Astrocyte (in vitro differentiated cells and primary cell): Measurements from ENCODE around the gene KCNA2. TPM values are rescaled to one million over a fixed set of nuclear protein-coding genes. Genes with fewer than 3 reads are reported as not detected.

ENCODE experiments used
- DNase-seq: peaks from one replicate; pipeline ENCODE4 v3.0.0-alpha.2; 2010; ENCODE audit warnings: low read depth
- FAIRE-seq: peaks from 2 replicates; lab custom pipeline; 2011; peaks lifted over from hg19 to GRCh38; lab: Jason Lieb, UNC
- H2AFZ ChIP-seq: 2 replicates; pipeline ENCODE4 v1.6.0; 2012; ENCODE audit warnings: low read depth, low read length, inconsistent platforms
- H3K27ac ChIP-seq: 2 replicates; pipeline ENCODE4 v1.5.1; 2011; ENCODE audit warnings: low read depth, low read length, inconsistent platforms
- H3K27me3 ChIP-seq: 2 replicates; pipeline ENCODE4 v1.6.0; 2011; ENCODE audit warnings: low read length, inconsistent platforms; ENCODE audit not compliant: insufficient read depth
- H3K36me3 ChIP-seq: 2 replicates; pipeline ENCODE4 v1.5.1; 2011; ENCODE audit warnings: low read length, inconsistent platforms; ENCODE audit not compliant: insufficient read depth
- H3K4me1 ChIP-seq: 2 replicates; pipeline ENCODE4 v1.5.1; 2011; ENCODE audit warnings: low read length, inconsistent platforms; ENCODE audit not compliant: insufficient read depth
- H3K4me2 ChIP-seq: 2 replicates; pipeline ENCODE4 v1.6.0; 2012; ENCODE audit warnings: low read length, inconsistent platforms
- H3K4me3 ChIP-seq: 2 replicates; pipeline ENCODE4 v1.5.1; 2011; ENCODE audit warnings: low read depth, mild to moderate bottlenecking, low read length, inconsistent platforms; ENCODE audit not compliant: insufficient read depth
- H3K79me2 ChIP-seq: 2 replicates; pipeline ENCODE4 v1.6.0; 2012; ENCODE audit warnings: mild to moderate bottlenecking, low read length, inconsistent platforms; ENCODE audit not compliant: insufficient read depth
- H3K9ac ChIP-seq: 2 replicates; pipeline ENCODE4 v1.6.0; 2012; ENCODE audit warnings: mild to moderate bottlenecking, low read length, inconsistent platforms
- H3K9me3 ChIP-seq: 2 replicates; pipeline ENCODE4 v1.5.1; 2012; ENCODE audit warnings: low read depth, mild to moderate bottlenecking, low read length, inconsistent platforms; ENCODE audit not compliant: insufficient read depth
- H4K20me1 ChIP-seq: 2 replicates; pipeline ENCODE4 v1.6.0; 2012; ENCODE audit warnings: low read length, inconsistent platforms; ENCODE audit not compliant: insufficient read depth
- H3K27ac Mint-ChIP-seq: one replicate; pipeline ENCODE4 v1.8.0; 2021; ENCODE audit warnings: mild to moderate bottlenecking, mixed read lengths; ENCODE audit not compliant: unreplicated experiment
- H3K27me3 Mint-ChIP-seq: one replicate; pipeline ENCODE4 v1.8.0; 2021; ENCODE audit warnings: low read depth, mixed read lengths; ENCODE audit not compliant: unreplicated experiment
- H3K36me3 Mint-ChIP-seq: one replicate; pipeline ENCODE4 v1.8.0; 2021; ENCODE audit warnings: low read depth, mixed read lengths; ENCODE audit not compliant: unreplicated experiment
- H3K4me1 Mint-ChIP-seq: one replicate; pipeline ENCODE4 v1.8.0; 2021; ENCODE audit warnings: low read depth, mixed read lengths; ENCODE audit not compliant: unreplicated experiment
- H3K4me3 Mint-ChIP-seq: one replicate; pipeline ENCODE4 v1.8.0; 2021; ENCODE audit warnings: mild to moderate bottlenecking, moderate library complexity, mixed read lengths; ENCODE audit not compliant: unreplicated experiment
- H3K9me3 Mint-ChIP-seq: one replicate; pipeline ENCODE4 v1.8.0; 2021; ENCODE audit warnings: mild to moderate bottlenecking, mixed read lengths; ENCODE audit not compliant: unreplicated experiment
- EZH2 ChIP-seq: IDR thresholded peaks from 2 replicates; pipeline ENCODE4 v1.6.1; 2012; ENCODE audit warnings: mild to moderate bottlenecking, low read length, inconsistent platforms; ENCODE audit not compliant: insufficient read depth
- total RNA-seq: library from RNA; stranded (reverse); gene quantifications from 2 replicates; pipeline ENCODE4 v1.2.1, GENCODE V29; 2021
- TF ChIP-seq, protein P1 (sequence below): IDR thresholded peaks from 2 replicates; pipeline ENCODE4 v1.5.1; 2011; ENCODE audit warnings: low read depth, mild to moderate bottlenecking, inconsistent platforms, low read length, moderate library complexity; ENCODE audit not compliant: insufficient read depth

KCNA2 gene
- total RNA-seq, 1 donor from 2014 or later = 0.57 TPM

DNA sequence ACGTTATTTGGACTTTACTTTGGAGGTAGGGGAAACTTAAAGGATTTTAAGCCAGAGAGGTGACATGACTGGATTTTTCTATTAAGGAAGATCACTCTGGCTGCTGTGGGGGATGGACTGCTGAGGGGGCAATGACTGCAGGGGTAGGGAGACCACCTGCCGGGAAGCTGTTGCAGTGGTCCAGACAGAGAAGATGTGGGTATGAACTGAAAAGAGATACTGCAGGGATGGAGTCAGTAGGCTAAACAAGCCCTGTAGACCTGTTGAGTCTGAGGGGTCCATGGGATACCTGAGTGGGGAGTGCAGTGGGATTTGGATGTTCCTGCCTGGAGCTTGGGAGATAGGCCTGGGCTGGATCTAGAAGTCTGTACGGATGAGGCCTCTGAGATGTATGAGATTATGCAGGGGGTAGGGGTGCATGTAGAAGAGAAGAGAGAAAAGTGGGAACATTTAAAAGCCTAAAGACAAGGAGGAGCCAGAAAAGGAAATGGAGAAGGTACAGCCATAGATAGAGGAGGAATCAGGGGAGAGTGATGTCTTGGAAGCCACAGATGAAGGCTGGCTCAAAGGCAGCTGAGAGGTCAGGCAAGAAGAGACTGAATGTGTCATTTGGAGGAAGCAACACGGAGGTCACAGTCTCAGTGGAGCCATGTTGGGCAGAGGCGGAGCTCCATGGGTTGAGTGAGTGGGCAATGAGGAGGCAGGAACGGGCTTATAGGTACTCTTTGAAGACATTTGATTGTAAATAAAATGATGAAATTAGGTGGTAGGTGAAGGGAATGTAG is 25.9 kb upstream of the KCNA2 start:
- H4K20me1 ChIP-seq = no peaks in the 10 kb centered on the region
- H3K27me3 ChIP-seq = no peaks in the 10 kb centered on the region
- FAIRE-seq = no peak
- H3K27ac Mint-ChIP-seq = no peak overlapping the region
- H3K9ac ChIP-seq = no peak overlapping the region
- H3K36me3 Mint-ChIP-seq = no peaks in the 10 kb centered on the region
- no peak overlapping the region for H3K4me3 Mint-ChIP-seq
- no peaks in the 10 kb centered on the region for H3K36me3 ChIP-seq
- TF ChIP-seq, protein P1, sequence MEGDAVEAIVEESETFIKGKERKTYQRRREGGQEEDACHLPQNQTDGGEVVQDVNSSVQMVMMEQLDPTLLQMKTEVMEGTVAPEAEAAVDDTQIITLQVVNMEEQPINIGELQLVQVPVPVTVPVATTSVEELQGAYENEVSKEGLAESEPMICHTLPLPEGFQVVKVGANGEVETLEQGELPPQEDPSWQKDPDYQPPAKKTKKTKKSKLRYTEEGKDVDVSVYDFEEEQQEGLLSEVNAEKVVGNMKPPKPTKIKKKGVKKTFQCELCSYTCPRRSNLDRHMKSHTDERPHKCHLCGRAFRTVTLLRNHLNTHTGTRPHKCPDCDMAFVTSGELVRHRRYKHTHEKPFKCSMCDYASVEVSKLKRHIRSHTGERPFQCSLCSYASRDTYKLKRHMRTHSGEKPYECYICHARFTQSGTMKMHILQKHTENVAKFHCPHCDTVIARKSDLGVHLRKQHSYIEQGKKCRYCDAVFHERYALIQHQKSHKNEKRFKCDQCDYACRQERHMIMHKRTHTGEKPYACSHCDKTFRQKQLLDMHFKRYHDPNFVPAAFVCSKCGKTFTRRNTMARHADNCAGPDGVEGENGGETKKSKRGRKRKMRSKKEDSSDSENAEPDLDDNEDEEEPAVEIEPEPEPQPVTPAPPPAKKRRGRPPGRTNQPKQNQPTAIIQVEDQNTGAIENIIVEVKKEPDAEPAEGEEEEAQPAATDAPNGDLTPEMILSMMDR = no peak
- TF ChIP-seq EZH2 = no peak
- H3K4me3 ChIP-seq = no peak overlapping the region
- no peaks in the 10 kb centered on the region for H3K9me3 ChIP-seq
- DNase-seq = no peak
- peaks cover 3% of the 10 kb centered on the region for H3K4me1 Mint-ChIP-seq
- H2AFZ ChIP-seq = no peak overlapping the region
- no peaks in the 10 kb centered on the region for H3K79me2 ChIP-seq
- no peaks in the 10 kb centered on the region for H3K9me3 Mint-ChIP-seq
- H3K4me1 ChIP-seq = no peaks in the 10 kb centered on the region
- no peak overlapping the region for H3K27ac ChIP-seq
- peaks cover 29% of the 10 kb centered on the region for H3K27me3 Mint-ChIP-seq
- no peak overlapping the region for H3K4me2 ChIP-seq

DNA sequence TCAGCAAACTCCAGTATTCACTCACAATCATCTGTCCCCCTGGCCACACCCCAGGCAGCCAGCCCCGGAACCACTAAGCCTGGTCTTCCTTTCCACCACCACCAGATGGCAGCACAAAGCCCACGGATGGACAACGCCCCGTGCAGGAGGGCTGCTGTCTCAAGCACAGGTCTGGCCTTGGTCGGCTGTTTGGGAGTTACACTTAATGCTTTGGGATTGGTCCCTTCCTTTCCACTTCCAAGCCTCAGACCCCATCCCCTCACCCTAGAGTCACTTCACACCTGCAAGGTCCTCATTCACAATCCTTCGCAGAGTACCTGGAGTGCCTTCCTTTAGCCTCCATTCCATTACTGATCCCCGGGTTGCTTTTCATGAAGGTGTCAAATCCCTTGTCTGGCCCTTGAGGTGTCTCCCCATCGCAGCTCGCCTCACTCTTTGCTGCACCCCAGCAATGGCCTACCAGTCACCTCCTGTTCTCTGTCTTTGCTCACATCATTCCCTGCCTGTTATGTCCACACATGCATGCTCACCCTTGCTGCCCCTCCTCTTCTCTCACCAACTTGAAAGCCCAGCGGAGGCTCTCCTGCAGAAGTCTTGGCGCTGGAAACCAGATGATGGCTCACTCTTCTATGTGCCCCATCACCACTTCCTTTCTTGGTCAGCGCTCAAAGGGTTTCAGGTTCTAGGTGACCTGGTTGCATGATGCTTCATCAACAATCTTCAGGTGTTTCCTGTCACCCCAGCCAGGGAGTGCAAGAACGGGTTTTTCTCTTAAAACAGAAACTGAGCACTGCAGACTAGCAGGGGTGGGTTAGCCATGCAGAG is 24.9 kb upstream of the KCNA2 start:
- H3K27ac ChIP-seq = no peak overlapping the region
- no peak overlapping the region for H3K4me2 ChIP-seq
- no peak for DNase-seq
- peaks cover 3% of the 10 kb centered on the region for H3K4me1 Mint-ChIP-seq
- no peak for FAIRE-seq
- no peak overlapping the region for H3K4me3 ChIP-seq
- no peaks in the 10 kb centered on the region for H3K27me3 ChIP-seq
- no peaks in the 10 kb centered on the region for H3K9me3 ChIP-seq
- H3K9me3 Mint-ChIP-seq = no peaks in the 10 kb centered on the region
- no peak overlapping the region for H3K27ac Mint-ChIP-seq
- no peaks in the 10 kb centered on the region for H3K79me2 ChIP-seq
- no peaks in the 10 kb centered on the region for H3K4me1 ChIP-seq
- H3K36me3 Mint-ChIP-seq = no peaks in the 10 kb centered on the region
- H3K27me3 Mint-ChIP-seq = peaks cover 29% of the 10 kb centered on the region
- no peaks in the 10 kb centered on the region for H4K20me1 ChIP-seq
- H3K36me3 ChIP-seq = no peaks in the 10 kb centered on the region
- H3K4me3 Mint-ChIP-seq = no peak overlapping the region
- H3K9ac ChIP-seq = no peak overlapping the region
- H2AFZ ChIP-seq = no peak overlapping the region
- TF ChIP-seq, protein P1 = peak; percentile 64
- TF ChIP-seq EZH2 = no peak
